ENCODE measurements around the gene PIH1D2. TPM values are rescaled to one million over a fixed set of nuclear protein-coding genes. Genes with fewer than 3 reads are reported as not detected.
"Not testable (repeated sequence)": the region's sequence is repeated elsewhere in the genome, so short reads cannot be mapped to it uniquely, and the experiment has no call there.

PIH1D2 gene
- total RNA-seq (2014; rRNA removed; shearing (Covaris generic)), result 1.3 TPM in 2 replicates
- polyA plus RNA-seq (2015; cell fraction: cytosol; rRNA removed), result 0.85 and 1.8 TPM in 2 replicates
- 1.3 and 3.1 TPM in 2 replicates for polyA plus RNA-seq (2015; cell fraction: nucleus; rRNA removed)

DNA sequence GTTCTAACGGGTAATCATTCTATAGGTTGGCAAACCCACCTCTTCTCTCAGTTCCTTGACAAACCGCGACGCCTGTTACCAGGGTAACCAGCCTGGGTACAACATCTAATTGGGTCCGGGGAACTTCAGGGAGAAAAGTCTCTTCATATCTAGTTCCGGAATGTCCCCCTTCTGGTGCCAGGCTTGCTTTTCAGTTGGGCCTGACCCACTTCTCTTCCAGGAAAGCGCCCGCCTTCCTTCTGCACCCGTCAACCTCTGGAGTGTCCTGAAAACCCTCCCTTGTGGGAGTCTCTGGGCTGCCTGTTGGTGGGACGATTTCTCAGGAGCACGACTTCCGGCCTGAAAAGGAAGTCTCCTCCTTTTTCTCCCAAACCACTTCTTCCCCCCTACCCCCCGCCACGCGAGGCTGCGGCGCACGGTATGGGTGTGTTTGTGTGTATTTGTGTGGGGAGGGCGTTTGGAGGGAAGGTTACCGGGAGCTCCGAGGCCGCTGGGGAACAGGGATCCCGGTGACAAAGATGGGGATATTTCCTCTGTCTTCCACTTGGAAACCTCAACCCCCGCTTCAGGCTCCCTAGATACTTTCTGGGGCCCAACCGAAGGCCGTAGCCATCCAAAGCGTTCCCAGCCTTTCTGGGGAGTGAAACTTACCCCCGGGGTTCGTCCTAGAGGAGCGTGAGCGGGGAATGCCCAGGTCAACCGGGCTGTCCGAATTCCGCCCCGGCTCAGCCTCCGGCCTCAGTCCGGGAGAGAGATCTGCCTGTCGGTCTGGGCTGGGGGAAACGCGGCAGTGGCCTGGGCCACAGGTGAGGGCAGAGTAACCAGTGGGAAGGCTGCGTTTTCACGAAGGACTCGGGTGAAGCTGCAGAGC lies at the start of gene PIH1D2, which contains the start of gene NKAPD1:
PIH1D2 (minus strand) TSS at position 77 of the 871 bp plus-strand sequence. CDS start 843 bp downstream, outside the sequence.
NKAPD1 (plus strand) TSS at position 359 of the 871 bp plus-strand sequence. CDS start 1,276 bp downstream, outside the sequence.
- DNase-seq (ENCODE audit: low read depth), result peak; percentile 94

DNA sequence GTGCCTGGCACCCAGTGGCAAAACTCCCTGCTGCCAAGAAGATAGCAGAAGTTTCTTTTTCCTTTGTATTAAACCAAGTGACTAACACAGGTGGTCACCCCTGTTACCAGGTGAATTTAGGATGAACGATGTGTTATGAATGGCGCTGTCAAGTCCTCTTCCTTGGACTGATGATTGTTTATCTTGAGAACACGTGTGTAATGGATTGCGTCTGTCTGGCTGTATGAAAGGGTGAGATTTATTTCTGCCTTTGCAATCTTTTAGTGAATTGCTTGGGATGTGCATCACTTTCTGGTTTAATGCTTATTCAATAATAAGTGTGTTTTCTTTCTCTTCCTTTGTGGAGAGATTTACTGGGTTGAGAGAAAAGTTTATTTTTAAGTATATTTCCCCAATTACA lies 49.3 kb upstream of the PIH1D2 start:
- no peak for DNase-seq (ENCODE audit: low read depth)

DNA sequence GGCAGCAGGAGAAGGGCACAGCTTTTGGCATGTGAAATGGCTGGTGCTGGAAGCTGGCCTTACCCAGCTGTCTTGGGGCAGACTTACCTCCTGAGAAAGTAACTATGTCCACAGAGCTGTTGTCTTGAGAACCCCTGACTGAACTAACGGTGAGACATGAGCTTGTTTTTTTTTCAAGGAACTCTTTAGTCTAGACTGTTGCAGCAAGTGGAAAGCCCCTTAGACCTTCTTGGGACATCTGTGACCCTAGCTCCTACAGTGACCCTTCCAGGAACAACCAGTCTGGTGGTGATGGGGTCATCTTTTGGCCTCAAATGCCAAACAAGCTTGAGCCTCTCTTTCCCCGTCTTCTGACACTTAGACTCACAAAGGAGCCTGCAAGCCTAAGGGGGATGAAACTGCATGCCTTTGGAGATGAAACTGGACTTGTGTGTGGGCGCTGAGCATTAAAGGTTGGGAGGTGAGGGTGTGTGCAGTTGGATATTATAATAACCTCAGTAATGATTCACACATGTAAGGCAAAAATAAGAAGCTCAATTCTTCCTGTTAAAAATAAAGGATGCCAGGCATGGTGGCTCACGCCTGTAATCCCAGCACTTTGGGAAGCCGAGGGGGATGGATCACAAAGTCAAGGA lies 48.3 kb upstream of the PIH1D2 start:
- DNase-seq (ENCODE audit: low read depth), result no peak

GRCh38 chr11:112118176-112118575 lies 44.4 kb upstream of the PIH1D2 start:
- DNase-seq (ENCODE audit: low read depth), result no peak

DNA sequence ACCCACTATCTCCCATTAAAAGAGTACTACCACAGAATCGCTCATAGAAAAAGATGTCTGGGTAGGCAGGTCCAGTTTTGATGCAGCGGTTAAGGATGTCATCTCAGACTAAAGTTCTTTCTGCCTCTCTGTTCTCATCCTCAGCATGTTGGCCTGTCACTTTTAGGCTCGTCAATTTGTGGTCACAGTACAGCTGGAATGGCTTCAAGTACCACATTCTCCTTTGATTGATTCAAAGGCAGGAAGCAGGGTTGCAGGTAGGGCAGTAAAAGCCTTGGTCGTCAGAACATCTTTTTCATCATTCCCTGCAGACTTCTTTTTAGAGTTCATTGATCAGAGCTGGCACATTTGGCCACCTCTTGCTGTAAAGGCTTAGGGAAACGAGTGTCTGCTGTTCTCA lies 41.6 kb upstream of the PIH1D2 start:
- no peak for DNase-seq (ENCODE audit: low read depth)

DNA sequence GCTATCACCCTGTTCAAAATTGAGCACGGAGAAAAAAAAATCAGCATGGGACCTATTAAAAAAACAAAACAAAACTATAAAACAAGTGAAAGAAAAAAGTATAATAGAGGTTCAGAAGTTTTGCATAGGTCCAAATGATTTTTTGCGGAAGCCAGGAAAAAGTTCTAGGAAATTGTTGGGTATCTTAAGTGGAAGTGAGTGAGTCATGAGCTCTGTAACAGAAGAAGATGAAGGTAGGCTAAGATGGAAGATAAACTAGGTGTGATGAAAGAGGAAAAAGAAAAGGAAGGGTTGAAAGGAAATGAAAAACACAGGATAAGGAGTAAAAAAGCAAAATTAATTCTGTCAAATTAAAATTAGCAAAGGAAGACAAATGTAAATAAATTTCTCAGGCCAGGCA lies 40.6 kb upstream of the PIH1D2 start:
- DNase-seq (ENCODE audit: low read depth), result no peak

DNA sequence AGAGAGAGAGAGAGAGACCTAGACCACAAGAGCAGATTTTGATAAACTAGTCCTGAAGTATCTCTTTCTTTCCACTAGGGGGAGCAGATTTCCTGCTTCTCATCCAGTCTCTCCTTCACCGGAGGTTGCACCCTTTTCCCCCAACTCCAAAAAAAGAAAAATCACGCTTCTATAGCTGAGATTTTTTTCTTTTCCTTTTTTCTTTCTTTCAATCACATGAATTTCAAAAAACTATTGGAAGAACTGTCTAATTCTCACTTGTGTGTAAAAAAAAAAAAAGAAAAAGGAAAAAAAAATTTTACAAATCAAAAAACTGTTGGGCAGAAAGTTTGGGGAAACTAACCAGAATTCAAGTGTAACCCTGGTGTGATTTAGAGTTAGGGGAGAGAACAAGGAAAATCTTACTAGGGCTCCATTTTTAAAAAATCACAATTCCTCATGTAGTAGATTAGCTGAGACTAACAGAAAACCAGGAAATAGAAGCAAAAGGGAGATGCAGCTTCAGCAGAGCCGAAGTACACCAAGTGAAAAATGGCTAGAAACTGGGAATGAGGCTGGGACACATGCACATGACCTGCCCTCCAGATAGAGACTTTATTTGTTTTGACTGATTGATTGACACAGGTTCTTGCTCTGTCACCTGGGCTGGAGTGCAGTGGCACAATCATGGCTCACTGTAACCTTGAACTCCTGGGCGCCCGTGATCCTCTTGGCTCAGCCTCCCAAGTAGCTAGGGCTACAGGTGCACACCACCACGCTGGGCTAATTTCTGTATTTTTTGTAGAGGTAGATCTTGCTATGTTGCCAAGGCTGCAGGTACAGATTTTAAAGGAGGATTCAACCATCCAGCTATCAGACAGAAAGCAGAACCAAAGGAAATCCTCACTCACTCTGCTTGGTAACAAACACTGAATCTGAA lies 40.0 kb upstream of the PIH1D2 start:
- peak; percentile 73 for DNase-seq (ENCODE audit: low read depth)

DNA sequence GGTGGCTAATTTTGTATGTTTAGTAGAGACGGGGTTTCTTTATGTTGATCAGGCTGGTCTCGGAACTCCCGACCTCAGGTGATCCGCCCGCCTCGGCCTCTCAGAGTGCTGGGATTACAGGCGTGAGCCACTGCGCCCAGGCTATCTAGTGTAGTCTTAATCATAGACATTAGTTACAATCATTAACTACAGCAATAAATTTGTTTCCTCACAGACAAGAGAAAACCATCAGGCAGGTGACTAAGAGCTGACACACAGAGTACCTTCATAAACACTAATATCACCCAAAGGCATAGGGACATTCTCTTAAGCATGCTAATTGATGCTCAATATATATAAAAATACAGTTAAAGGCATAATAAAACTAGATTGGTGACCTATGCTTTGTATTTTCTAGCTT lies 32.3 kb upstream of the PIH1D2 start:
- DNase-seq (ENCODE audit: low read depth), result no peak

DNA sequence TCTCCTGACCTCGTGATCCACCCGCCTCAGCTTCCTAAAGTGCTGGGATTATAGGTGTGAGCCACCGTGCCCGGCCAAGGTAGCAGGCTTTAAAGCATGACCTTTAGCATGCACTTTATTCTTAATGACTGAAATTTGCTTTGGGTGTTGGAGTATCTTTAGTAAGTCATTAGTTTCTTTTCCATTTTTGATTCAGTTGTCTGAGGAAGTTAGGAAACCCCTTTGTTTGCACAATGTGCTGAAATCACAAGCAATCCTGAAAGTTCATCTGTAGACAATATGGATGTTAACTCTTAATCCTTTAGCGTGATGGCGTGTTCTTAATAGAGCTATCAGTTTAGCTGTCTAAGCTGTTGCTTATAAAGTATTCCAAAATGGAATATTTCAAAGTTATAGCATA lies 29.6 kb upstream of the PIH1D2 start:
- DNase-seq (ENCODE audit: low read depth), result no peak

GRCh38 chr11:112100462-112100861 lies 26.6 kb upstream of the PIH1D2 start:
- no peak for DNase-seq (ENCODE audit: low read depth)

GRCh38 chr11:112097734-112098528 lies 24.1 kb upstream of the PIH1D2 start:
- DNase-seq (ENCODE audit: low read depth), result no peak

- no peak for DNase-seq (ENCODE audit: low read depth)
These were observed 22.4 kb upstream of the PIH1D2 start for GRCh38 chr11:112096194-112096593.

DNA sequence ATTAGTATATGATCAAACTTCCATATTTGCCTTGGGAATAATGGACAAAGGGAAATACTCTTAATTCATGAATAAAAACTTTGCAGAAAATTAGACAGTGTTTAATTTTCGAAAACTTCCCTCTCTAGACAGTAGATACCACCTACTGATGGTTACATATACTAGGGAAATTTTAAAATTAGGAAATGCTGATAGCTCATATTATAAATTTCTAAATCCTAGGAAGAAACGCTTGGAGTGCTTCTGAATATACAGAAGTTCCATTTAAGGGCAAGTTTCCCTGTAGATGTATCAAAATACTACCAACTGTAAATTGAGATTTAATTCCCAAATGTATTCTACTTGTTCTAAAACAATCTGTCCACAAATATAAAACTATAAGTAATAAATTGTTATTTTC lies 21.5 kb upstream of the PIH1D2 start:
- not testable (repeated sequence) for DNase-seq (ENCODE audit: low read depth)

- DNase-seq (ENCODE audit: low read depth), result no peak
These were observed 13.4 kb upstream of the PIH1D2 start for GRCh38 chr11:112087212-112087611.

- DNase-seq (ENCODE audit: low read depth), result peak; percentile 93
These were observed 12.8 kb upstream of the PIH1D2 start, which contains the start of the genes SDHD and TIMM8B for GRCh38 chr11:112086422-112087191. Gene SDHD, plus strand, starts transcription at chr11:112086873. Its CDS starts 35 bp downstream, at chr11:112086908. Gene TIMM8B, minus strand, starts transcription at chr11:112086756. Its CDS starts 33 bp downstream, at chr11:112086723.

- DNase-seq (ENCODE audit: low read depth), result no peak
These were observed 12.1 kb upstream of the PIH1D2 start for GRCh38 chr11:112085822-112086421.

DNA sequence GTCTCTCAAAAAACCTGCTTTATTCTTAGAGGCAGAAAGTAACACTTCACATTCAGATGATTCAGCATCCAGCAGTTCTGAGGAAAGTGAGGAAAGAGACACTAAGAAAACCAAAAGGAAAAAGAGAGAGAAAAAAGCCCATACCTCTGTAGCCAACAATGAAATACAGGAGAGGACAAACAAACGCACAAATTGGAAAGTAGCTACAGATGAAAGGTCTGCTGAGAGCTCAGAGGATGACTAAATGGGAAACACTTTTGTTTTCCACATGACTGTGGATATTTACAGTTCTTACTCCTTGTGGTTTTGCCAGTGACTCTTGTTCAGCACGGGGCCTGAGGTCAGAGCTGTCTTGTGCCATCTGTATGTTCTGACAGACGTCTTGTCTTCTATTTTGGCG lies 8.9 kb upstream of the PIH1D2 start:
- DNase-seq (ENCODE audit: low read depth), result peak; percentile 64

DNA sequence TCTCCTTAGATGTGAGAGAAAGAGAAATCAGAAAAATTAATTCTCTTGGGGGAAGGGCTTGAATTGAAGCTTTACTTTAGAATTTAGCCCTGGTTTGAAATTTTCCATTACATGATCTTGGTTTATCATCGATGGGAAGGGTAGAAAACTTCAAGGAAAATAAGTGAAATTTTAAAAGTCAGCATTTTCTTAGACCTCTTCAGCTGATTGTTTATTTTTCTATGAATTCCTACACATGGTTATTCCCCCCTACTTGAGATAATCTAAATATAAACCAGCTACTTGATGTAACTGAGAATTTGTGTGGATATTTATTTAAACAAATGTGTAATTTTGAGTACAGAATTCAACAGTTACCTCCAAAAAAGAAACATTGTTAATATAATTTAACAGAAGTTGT lies 10.9 kb downstream of the PIH1D2 start:
- no peak for DNase-seq (ENCODE audit: low read depth)

GRCh38 chr11:112058103-112058502 lies 15.7 kb downstream of the PIH1D2 start:
- DNase-seq (ENCODE audit: low read depth), result no peak
